ENCODE results near the gene SHTN1.

Gene SHTN1

GRCh38 chr10:116840389-116841075 is 164.5 kb downstream of the SHTN1 start:
- Histone ChIP-seq H3K36me3 (ENCODE audit: insufficient read depth, low read length) (no peaks in the 10 kb centered on the region), H3K9ac (ENCODE audit: insufficient read length) (no peak overlapping the region), H3K27ac (no peak overlapping the region), H3K9me3 (ENCODE audit: low read depth, low read length) (no peaks in the 10 kb centered on the region), H3K4me3 (no peak overlapping the region)
- DNase-seq (ENCODE audit: low read depth, low spot score), result no peak
- no peak for TF ChIP-seq FOXP2 (optimal IDR thresholded peaks at IDR 0.05; ENCODE audit: control extremely low read depth, extremely low read length, insufficient read depth)
- no peak for TF ChIP-seq POLR2AphosphoS5 (IDR thresholded peaks at IDR 0.05; ENCODE audit: borderline replicate concordance, low read depth, low read length)
- TF ChIP-seq EZH2 (IDR thresholded peaks at IDR 0.05), result no peak

- H3K9me3 ChIP-seq (ENCODE audit: low read depth, low read length), result no peaks in the 10 kb centered on the region
- no peak overlapping the region for H3K27ac ChIP-seq
- TF ChIP-seq EZH2 (IDR thresholded peaks at IDR 0.05), result no peak
- TF ChIP-seq FOXP2 (optimal IDR thresholded peaks at IDR 0.05; ENCODE audit: control extremely low read depth, extremely low read length, insufficient read depth), result no peak
- no peak for TF ChIP-seq POLR2AphosphoS5 (IDR thresholded peaks at IDR 0.05; ENCODE audit: borderline replicate concordance, low read depth, low read length)
- H3K9ac ChIP-seq (ENCODE audit: insufficient read length), result no peak overlapping the region
- H3K4me3 ChIP-seq, result no peak overlapping the region
- no peaks in the 10 kb centered on the region for H3K36me3 ChIP-seq (ENCODE audit: insufficient read depth, low read length)
- no peak for DNase-seq (ENCODE audit: low read depth, low spot score)
Observed at GRCh38 chr10:116838143-116838725, 166.8 kb downstream of the SHTN1 start.

DNA sequence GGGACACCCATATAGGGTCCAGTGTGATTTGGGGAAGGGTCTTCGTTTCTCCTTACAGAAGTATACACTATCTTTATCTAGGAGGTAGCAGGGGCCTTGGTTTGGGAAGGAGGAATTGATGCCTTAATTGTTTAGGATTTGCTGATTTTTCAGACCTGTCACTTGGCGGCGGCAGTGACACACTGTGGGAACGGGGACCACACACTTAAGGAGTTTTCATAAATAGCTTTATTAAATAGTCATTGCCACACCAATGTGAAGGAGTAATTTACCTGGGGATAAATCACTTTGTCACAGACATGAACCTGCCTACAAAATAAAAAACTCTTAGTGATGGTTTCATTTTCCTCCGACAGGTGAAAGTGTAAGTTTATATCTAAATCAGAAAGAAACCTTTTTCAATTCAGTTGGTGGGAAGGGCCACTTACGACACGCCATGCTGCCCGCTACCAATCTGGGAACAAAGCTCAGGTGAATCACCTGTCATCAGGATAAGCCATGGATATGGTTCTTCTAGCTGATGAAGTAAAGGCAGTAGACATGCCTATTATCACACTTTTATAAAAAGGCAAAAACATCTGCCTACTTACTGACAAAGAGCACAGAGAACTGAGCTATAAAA is 168.0 kb downstream of the SHTN1 start:
- Histone ChIP-seq H3K36me3 (ENCODE audit: insufficient read depth, low read length) (no peaks in the 10 kb centered on the region), H3K9ac (ENCODE audit: insufficient read length) (no peak overlapping the region), H3K4me3 (no peak overlapping the region), H3K27ac (no peak overlapping the region), H3K9me3 (ENCODE audit: low read depth, low read length) (no peaks in the 10 kb centered on the region)
- DNase-seq (ENCODE audit: low read depth, low spot score), result no peak
- no peak for TF ChIP-seq EZH2 (IDR thresholded peaks at IDR 0.05)
- no peak for TF ChIP-seq FOXP2 (optimal IDR thresholded peaks at IDR 0.05; ENCODE audit: control extremely low read depth, extremely low read length, insufficient read depth)
- TF ChIP-seq POLR2AphosphoS5 (IDR thresholded peaks at IDR 0.05; ENCODE audit: borderline replicate concordance, low read depth, low read length), result no peak

DNA sequence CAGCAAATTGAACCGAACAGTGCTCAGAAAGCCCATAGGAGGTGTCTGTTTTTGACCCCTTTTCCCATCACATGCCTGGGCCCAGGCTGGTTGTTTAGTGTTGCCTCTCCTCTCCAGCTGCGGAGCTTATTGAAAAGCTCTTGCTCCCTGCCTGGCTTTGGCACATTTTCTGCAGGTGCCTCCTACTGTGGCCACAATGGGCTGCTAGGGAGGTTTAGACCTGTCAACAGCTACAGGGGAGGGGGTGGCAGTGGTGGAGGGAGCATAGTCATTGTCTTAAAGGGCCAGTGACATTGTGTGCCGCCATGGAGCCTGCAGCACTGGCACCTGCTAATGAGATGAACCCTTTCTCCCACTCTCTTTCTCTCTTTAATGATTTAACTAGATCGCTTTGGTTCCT is 168.9 kb downstream of the SHTN1 start:
- Histone ChIP-seq H3K4me3 (no peak overlapping the region), H3K27ac (no peak overlapping the region), H3K36me3 (ENCODE audit: insufficient read depth, low read length) (no peaks in the 10 kb centered on the region), H3K9ac (ENCODE audit: insufficient read length) (no peak overlapping the region), H3K9me3 (ENCODE audit: low read depth, low read length) (no peaks in the 10 kb centered on the region)
- no peak for DNase-seq (ENCODE audit: low read depth, low spot score)
- TF ChIP-seq FOXP2 (optimal IDR thresholded peaks at IDR 0.05; ENCODE audit: control extremely low read depth, extremely low read length, insufficient read depth), result no peak
- no peak for TF ChIP-seq EZH2 (IDR thresholded peaks at IDR 0.05)
- TF ChIP-seq POLR2AphosphoS5 (IDR thresholded peaks at IDR 0.05; ENCODE audit: borderline replicate concordance, low read depth, low read length), result no peak

GRCh38 chr10:116835658-116836057 is 169.3 kb downstream of the SHTN1 start:
- TF ChIP-seq POLR2AphosphoS5 (IDR thresholded peaks at IDR 0.05; ENCODE audit: borderline replicate concordance, low read depth, low read length) (no peak), EZH2 (IDR thresholded peaks at IDR 0.05) (no peak), FOXP2 (optimal IDR thresholded peaks at IDR 0.05; ENCODE audit: control extremely low read depth, extremely low read length, insufficient read depth) (no peak)
- Histone ChIP-seq H3K4me3 (no peak overlapping the region), H3K27ac (no peak overlapping the region), H3K9ac (ENCODE audit: insufficient read length) (no peak overlapping the region), H3K36me3 (ENCODE audit: insufficient read depth, low read length) (no peaks in the 10 kb centered on the region), H3K9me3 (ENCODE audit: low read depth, low read length) (no peaks in the 10 kb centered on the region)
- DNase-seq (ENCODE audit: low read depth, low spot score), result no peak

DNA sequence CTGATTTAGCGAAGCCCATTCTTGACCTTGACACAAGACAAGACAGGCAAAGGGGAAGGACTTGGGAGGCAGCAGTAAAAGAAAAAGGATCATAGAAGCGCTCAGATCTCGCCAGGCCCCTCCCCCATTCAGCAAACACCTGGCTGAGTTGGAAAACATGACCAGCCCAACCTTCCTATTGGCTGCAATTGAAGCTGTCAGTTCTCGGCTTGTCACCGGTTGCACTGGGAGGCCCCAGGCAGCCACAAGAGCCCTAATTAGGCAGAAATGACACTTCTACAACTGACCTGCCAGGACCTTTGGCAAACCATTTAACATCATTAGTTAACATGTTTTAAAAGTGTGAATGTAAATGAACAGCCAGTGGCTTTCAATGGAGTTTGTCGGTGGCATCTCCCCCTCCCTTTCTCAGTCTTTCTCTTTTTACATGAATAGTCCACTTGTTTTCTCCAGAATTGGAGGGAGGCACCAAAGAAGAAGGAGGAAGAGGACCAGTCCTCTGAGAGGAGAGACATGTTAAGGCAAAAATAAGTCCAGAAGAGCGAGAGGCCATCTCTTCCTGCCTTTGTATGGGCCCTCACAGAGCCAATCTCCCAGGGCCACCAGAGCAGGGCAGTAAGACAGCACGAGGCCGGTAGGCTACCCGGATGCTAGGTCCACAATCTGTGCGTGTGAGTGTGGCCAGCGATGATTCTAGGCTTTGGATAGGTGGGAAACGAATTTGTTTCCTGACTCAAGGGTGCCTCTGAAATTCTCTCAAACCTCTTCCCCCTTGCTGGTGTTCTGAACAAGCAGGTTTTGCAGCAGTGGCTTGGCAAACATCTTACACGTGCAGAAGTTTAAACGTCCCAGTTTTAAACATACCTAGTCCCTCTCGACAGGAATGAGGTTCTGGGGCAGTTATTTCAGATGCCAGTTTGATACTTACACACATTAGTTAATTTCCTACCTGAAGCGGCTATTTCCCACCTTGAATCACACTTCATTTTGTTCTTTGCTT is 170.7 kb downstream of the SHTN1 start:
- no peak overlapping the region for H3K4me3 ChIP-seq
- TF ChIP-seq FOXP2 (optimal IDR thresholded peaks at IDR 0.05; ENCODE audit: control extremely low read depth, extremely low read length, insufficient read depth) (no peak), EZH2 (IDR thresholded peaks at IDR 0.05) (no peak), POLR2AphosphoS5 (IDR thresholded peaks at IDR 0.05; ENCODE audit: borderline replicate concordance, low read depth, low read length) (no peak)
- DNase-seq (ENCODE audit: low read depth, low spot score), result no peak
- H3K36me3 ChIP-seq (ENCODE audit: insufficient read depth, low read length), result no peaks in the 10 kb centered on the region
- no peak overlapping the region for H3K9ac ChIP-seq (ENCODE audit: insufficient read length)
- H3K27ac ChIP-seq, result no peak overlapping the region
- H3K9me3 ChIP-seq (ENCODE audit: low read depth, low read length), result no peaks in the 10 kb centered on the region

GRCh38 chr10:116831790-116832189 is 173.2 kb downstream of the SHTN1 start:
- Histone ChIP-seq H3K9ac (ENCODE audit: insufficient read length) (no peak overlapping the region), H3K4me3 (no peak overlapping the region), H3K27ac (no peak overlapping the region), H3K36me3 (ENCODE audit: insufficient read depth, low read length) (no peaks in the 10 kb centered on the region), H3K9me3 (ENCODE audit: low read depth, low read length) (no peaks in the 10 kb centered on the region)
- no peak for DNase-seq (ENCODE audit: low read depth, low spot score)
- TF ChIP-seq EZH2 (IDR thresholded peaks at IDR 0.05) (no peak), POLR2AphosphoS5 (IDR thresholded peaks at IDR 0.05; ENCODE audit: borderline replicate concordance, low read depth, low read length) (no peak), FOXP2 (optimal IDR thresholded peaks at IDR 0.05; ENCODE audit: control extremely low read depth, extremely low read length, insufficient read depth) (no peak)

All from SK-N-MC (cell line).